ENCODE results near the gene GRIFIN.

Gene GRIFIN

DNA sequence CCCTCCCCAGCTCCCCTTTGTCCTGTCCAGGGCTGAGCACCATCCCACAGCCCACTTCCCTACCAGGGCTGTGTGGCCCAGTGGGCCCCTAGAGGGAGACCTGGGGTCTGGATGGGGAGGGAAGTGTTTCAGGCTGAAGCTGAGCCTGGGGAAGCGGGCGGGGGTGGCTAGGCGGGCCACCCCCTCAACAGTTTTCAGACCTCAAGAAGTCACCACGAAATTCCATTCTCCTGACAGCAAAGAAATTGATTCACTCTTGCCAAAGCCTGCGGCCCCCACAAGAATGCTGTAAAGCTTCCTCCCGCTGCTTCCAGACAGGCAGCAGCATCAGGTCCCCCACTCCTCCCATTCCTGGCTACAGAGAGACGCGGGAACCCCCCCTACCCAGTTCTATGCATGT, 40.8 kb upstream of the GRIFIN start:
- H3K4me3 Mint-ChIP-seq: no peak overlapping the region
- ATAC-seq: no peak
- peaks cover 4% of the 10 kb centered on the region for H3K36me3 Mint-ChIP-seq
- no peaks in the 10 kb centered on the region for H3K9me3 Mint-ChIP-seq
- H3K27ac Mint-ChIP-seq: peak overlapping the region; percentile 46
- no peaks in the 10 kb centered on the region for H3K27me3 Mint-ChIP-seq
- H3K4me1 Mint-ChIP-seq: peaks cover 44% of the 10 kb centered on the region

DNA sequence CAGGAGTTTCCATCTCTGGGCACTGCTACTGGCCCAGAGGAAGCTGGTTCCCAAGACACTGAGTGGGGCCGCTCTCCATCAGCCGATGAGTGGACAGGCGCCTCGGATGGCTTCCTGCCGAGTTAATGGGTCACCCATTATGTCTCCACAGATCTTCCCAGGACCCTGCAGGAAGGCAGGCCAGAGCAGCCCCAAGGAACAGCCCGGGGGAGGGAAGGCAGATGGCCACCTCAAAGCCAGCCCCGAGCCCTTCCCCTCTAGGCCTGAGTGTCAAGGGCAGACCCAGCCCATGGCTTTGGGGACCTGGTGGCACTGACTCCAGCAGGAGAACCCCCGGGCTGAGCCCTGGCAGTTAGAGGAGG, 40.0 kb upstream of the GRIFIN start:
- peaks cover 45% of the 10 kb centered on the region for H3K4me1 Mint-ChIP-seq
- no peaks in the 10 kb centered on the region for H3K27me3 Mint-ChIP-seq
- ATAC-seq: no peak
- no peaks in the 10 kb centered on the region for H3K9me3 Mint-ChIP-seq
- no peaks in the 10 kb centered on the region for H3K36me3 Mint-ChIP-seq
- H3K4me3 Mint-ChIP-seq: no peak overlapping the region
- no peak overlapping the region for H3K27ac Mint-ChIP-seq

DNA sequence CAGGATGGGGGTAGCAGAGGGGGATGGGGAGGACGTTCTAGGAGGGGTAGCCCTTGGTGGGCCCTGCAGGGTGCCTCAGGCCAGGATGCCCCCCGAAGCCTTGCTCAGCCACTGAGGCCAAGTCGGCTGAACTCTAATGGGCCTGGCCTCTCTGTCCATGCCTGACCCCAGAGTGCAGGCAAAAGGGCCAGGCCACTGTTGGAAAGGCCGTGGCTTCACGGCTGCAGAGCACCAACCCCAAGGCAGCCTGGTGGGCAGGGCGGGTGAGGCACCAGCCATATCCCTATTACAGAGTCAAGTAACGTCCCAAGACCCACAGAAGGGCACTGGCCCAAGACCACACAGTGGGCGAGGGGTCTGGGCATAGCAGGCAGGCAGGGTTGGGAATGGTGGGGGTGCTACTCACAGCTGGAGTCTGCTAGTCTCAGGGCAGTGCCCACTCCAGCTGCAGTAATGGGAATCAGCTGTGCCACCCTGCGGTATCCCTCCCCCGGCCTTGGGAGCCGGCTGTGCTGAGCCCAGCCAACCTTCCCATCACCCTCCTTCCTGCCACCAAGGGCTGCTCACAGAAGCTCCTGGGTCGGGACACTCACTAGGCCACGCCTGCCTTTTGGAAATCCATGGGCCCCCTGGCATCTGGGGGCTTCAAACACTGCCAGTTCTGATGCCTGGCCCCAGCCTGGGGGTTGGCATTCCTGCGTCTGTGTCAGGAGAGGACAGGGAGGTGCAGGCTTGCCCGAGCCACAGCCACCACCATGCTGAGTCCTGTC, 39.4 kb upstream of the GRIFIN start:
- no peaks in the 10 kb centered on the region for H3K36me3 Mint-ChIP-seq
- no peak overlapping the region for H3K4me3 Mint-ChIP-seq
- no peaks in the 10 kb centered on the region for H3K27me3 Mint-ChIP-seq
- H3K27ac Mint-ChIP-seq: no peak overlapping the region
- H3K4me1 Mint-ChIP-seq: peaks cover 50% of the 10 kb centered on the region
- no peaks in the 10 kb centered on the region for H3K9me3 Mint-ChIP-seq
- no peak for ATAC-seq

DNA sequence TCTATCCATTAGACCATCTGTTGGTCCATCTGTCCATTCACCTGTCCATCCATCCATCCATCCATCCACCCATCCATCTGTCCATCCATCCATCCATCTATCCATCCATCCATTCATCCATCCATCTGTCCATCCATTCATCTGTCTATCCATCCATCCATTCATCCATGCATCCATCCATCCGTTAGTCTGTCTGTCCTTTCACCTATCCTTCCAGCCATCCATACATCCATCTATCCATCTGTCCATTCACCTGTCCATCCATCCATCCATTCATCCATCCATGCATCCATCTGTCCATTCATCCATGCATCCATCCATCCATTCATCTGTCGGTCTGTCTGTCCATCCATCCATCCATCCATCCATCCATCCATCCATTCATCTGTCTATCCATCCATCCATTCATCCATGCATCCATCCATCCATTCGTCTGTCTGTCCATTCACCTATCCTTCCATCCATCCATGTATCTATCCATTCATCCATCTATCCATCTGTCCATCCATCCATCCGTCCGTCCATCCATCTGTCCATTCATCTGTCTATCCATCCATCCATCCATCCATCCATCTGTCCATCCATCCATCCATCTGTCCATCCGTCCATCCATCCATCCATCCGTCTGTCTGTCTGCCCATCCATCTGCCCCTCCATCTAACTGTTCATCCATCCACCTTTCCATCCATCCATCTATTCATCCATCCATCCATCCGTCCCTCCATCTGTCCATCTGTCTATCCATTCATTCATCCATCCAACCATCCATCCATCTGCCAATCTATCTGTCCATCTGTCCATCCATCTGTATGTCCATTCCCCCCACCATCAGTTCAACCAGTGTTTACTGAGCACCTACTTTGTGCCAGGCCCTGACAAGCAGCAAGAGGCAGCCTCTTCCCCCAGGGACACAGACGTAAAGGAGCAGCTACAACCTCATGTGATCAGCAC, 38.5 kb upstream of the GRIFIN start:
- no peak for ATAC-seq
- no peaks in the 10 kb centered on the region for H3K27me3 Mint-ChIP-seq
- no peaks in the 10 kb centered on the region for H3K9me3 Mint-ChIP-seq
- H3K27ac Mint-ChIP-seq: no peak overlapping the region
- no peak overlapping the region for H3K4me3 Mint-ChIP-seq
- peaks cover 53% of the 10 kb centered on the region for H3K4me1 Mint-ChIP-seq
- H3K36me3 Mint-ChIP-seq: no peaks in the 10 kb centered on the region

DNA sequence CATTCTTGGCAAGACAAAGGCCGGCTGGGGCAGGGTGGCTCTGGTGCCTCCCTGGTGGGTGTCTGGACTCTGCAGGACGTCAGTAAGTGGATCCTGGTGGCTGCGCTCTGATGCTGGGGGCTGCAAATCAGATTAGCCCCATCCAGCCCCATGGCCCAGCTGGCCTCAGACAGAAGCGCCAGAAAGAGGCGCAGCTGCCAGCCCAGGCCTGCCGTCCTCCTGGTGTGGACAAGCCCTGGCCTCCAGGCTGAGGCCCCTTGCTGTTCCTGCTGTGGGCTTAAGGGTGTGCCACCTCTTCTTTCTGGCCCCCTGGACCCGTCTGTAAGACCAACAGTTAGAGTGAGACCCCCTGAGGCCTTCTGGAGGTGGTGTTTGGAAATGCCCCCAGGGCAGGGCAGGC, 37.5 kb upstream of the GRIFIN start:
- Mint-ChIP-seq H3K27me3 (no peaks in the 10 kb centered on the region), H3K36me3 (no peaks in the 10 kb centered on the region), H3K4me3 (no peak overlapping the region), H3K27ac (peak overlapping the region; percentile 99), H3K9me3 (no peaks in the 10 kb centered on the region), H3K4me1 (peaks cover 63% of the 10 kb centered on the region)
- no peak for ATAC-seq

DNA sequence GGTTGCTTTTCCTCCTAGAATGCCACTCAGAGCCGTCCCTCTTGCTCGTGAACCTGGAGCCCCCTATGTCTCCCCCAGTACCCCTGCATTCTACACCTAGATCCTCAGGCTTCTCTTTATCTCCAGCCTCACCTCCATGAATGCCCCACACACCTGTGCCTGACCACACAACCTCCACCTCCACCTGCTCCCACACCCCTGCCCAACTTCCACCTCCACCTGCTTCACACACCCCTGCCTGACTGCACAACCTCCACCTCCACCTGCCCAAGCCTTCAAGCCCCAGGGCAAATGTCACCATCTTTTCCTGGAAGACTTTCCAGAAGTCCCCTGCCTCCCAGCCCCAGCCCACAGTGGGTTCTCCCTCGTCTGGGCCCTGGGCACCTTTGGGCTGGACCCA, 36.5 kb upstream of the GRIFIN start:
- ATAC-seq: no peak
- Mint-ChIP-seq H3K4me3 (peak overlapping the region; percentile 41), H3K36me3 (no peaks in the 10 kb centered on the region), H3K9me3 (no peaks in the 10 kb centered on the region), H3K27me3 (no peaks in the 10 kb centered on the region), H3K27ac (peak overlapping the region; percentile 99), H3K4me1 (peaks cover 65% of the 10 kb centered on the region)

DNA sequence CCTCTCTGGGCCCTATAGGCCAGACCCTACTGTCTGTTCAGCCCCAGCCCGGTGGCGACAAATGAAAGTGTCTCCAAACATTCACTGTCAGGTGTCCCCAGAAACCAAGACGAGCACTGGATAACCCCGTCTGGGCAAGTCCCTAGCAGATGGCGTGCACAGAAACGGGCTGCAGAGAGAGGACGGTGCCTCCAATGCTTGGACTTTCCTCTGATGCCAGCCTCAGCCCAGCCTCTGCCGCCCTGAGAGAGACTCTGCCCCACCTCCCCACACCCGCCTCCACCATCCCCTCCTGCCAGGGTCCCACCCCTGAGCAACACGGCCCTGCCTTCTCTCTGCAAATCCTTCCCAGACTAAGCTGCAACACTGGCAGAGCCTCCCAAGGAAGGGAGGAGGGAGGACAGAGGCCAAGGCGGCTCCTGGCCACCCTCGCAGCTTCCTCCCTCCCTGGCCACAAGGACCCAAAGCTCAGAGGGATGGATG, 36.0 kb upstream of the GRIFIN start:
- no peaks in the 10 kb centered on the region for H3K9me3 Mint-ChIP-seq
- H3K36me3 Mint-ChIP-seq: no peaks in the 10 kb centered on the region
- H3K27ac Mint-ChIP-seq: peak overlapping the region; percentile 99
- H3K27me3 Mint-ChIP-seq: no peaks in the 10 kb centered on the region
- ATAC-seq: peak; percentile 9
- H3K4me1 Mint-ChIP-seq: peaks cover 65% of the 10 kb centered on the region
- peak overlapping the region; percentile 66 for H3K4me3 Mint-ChIP-seq

DNA sequence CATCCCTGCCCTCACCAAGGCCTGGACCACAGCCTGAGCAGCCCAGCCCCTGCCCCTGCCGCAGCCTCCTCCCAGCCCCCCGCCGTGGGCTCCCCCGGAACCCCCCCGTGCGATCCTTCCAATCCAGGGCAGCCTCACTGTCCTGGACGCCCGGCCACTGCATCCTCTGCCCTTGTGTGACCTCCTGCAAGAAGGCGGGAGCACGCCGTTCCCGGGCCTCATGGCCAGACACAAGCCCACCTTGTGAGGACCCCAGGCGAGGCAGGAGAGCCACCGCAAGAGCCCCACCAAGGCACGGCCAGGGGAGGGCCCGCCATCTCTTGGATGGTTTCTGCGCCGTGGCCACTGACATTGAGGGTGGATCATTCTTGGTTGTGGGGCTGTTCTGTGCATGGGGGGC, 35.6 kb upstream of the GRIFIN start:
- H3K4me1 Mint-ChIP-seq: peaks cover 66% of the 10 kb centered on the region

DNA sequence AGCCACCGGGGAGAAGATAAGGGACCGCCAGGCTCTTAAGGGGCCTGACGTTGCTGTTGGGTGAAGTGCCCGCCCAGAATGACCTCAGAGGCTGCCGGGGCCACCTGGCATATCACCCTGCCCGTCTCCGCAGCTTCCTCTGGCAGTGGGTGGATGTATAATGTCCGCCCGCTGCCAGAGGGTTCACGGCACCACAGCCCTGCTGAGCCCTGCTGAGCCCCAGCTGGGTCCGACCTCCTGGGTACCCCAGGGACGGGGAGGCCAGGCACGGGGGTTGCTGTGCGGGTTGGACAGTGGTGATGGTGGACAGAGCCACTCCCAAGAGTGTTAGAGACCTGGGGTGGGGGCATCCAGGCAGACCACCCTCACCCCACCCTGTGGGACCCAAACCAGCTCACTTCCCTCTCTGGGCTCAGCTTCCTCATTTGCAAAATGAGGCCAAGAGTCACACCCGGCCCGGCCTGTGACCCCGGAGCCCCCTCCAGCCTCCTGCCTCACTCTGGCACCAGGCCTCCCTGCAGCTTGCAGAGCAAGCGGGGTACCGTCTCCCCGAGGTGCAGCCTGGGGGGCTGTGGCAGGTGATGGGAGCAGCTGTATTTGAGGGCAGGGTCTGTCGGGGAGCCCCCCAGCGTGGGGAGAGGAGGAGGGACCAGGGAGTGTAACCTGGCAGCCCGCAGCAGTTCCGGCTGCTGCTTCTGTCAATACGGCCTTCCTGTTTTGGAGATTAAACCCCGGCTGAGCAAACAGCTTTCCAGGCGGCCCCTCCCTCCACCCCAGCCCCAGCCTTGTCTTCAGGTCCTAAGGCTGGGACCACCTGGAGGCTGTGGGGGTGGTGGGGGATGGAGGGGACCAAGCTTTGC, 34.9 kb upstream of the GRIFIN start:
- no peaks in the 10 kb centered on the region for H3K27me3 Mint-ChIP-seq
- no peaks in the 10 kb centered on the region for H3K9me3 Mint-ChIP-seq
- no peaks in the 10 kb centered on the region for H3K36me3 Mint-ChIP-seq
- H3K27ac Mint-ChIP-seq: peak overlapping the region; percentile 99
- H3K4me1 Mint-ChIP-seq: peaks cover 66% of the 10 kb centered on the region
- peak; percentile 81 for ATAC-seq
- peak overlapping the region; percentile 79 for H3K4me3 Mint-ChIP-seq

More for the DNA sequence above, 35.6 kb upstream of the GRIFIN start:
- Mint-ChIP-seq H3K9me3 (no peaks in the 10 kb centered on the region), H3K27me3 (no peaks in the 10 kb centered on the region), H3K36me3 (no peaks in the 10 kb centered on the region), H3K27ac (peak overlapping the region; percentile 99), H3K4me3 (peak overlapping the region; percentile 66)
- ATAC-seq: no peak

DNA sequence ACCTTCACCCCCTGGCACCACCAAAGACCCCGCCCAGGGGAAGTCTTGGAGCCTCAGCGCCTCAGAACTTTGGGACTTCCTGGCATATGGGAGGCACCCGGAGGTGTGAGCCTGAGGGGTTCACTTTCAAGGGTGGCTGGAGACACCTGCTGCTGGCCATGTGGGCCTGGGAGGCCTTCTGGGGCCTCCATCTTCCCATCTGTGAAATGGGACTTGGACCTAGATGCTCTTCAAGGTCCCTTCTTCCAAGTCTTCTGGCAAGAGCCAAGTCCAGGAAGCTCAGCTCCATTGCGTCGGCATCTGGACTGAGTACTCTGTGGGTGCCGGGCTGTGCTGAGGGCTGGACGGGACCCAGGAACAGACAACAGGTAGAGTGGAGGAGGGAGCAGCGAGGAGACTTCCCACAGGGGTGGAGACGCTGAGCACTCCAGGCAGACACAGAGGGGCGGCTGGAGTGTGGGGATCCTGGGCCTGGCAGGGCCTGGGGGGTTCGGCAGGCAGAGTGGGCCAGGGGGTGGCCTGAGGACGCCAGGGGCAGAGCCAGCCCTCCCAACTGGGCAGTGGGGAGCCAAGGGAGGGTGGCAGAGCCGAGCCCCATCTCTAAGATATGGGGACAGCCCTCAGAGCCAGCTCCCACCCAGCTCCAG, 34.1 kb upstream of the GRIFIN start:
- peak overlapping the region; percentile 99 for H3K27ac Mint-ChIP-seq
- H3K27me3 Mint-ChIP-seq: no peaks in the 10 kb centered on the region
- no peak for ATAC-seq
- no peaks in the 10 kb centered on the region for H3K9me3 Mint-ChIP-seq
- H3K36me3 Mint-ChIP-seq: no peaks in the 10 kb centered on the region
- H3K4me3 Mint-ChIP-seq: peak overlapping the region; percentile 79
- peaks cover 66% of the 10 kb centered on the region for H3K4me1 Mint-ChIP-seq

DNA sequence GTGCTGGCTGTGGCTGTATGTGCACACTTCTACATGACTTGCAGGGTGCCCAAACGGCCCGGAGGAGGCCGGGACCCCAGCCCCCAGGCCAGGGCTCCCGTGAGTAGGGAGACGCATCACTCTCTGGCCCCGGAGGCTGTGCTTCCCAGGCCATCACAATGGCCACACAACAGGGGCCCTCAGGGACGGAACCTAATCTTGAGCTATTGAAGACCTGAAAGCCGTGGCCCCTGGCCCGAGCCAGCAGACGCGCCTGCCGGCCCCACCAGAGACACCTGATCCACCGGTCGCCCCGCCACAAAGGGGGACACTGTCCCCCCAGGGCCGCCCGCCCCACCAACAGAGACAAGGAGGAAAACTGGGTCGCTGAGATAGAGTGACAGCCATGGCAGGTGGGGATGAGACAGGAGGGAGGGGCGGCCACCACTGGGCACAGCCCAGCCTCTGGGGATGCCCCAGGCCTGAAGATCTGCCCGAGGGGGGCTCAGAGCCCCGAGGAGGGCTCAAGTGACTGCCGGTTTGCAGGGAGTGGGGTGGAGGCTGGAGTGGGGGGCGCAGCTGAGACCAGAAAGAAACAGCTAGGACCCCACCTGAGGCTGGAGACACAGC, 33.2 kb upstream of the GRIFIN start:
- no peaks in the 10 kb centered on the region for H3K9me3 Mint-ChIP-seq
- H3K27ac Mint-ChIP-seq: peak overlapping the region; percentile 99
- no peaks in the 10 kb centered on the region for H3K36me3 Mint-ChIP-seq
- H3K4me3 Mint-ChIP-seq: peak overlapping the region; percentile 54
- no peak for ATAC-seq
- H3K4me1 Mint-ChIP-seq: peaks cover 66% of the 10 kb centered on the region
- H3K27me3 Mint-ChIP-seq: no peaks in the 10 kb centered on the region

DNA sequence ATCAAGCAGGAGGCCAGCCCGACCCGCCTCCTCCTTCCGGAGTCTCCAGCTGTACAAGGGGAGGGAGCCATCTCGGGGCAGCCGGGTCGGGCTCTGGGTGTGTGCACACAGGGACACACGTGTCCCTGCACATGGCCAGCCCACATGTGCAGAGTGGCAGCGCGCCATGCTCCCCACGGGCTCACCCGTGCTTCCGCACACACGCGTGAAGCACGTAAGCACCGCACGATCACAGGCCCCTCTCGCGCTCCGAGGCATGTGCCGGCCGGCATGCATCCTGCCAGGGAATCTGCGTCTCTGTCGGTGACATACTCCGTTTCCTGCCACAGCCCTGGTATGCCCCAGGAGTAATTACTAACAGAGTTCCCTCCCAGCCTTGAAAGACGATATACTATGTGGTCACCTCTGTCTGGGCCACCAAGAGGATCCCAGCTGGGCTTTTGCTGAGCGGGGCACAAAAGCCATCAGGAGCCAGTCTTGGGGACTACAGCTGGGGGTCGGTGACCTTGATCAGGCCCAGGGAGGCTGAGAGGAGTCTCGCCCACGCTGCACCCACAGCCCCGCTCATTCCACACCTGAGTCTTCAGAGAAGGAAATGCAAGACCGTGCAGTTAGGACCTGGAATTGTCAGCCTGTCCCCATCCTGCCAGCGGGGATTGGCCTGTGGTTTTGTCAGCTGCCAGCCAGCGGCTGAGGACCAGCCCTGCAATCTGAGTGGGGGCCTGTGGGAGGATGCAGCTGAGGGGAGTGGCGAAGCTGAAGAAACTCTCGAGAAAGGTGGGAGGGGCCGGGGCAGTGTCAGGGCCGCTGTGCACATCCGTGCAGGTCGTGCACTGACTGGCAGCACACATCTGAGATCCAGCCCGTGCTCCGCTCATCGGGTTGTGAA, 32.4 kb upstream of the GRIFIN start:
- Mint-ChIP-seq H3K27ac (peak overlapping the region; percentile 99), H3K27me3 (no peaks in the 10 kb centered on the region), H3K4me1 (peaks cover 65% of the 10 kb centered on the region), H3K9me3 (no peaks in the 10 kb centered on the region), H3K4me3 (peak overlapping the region; percentile 54), H3K36me3 (no peaks in the 10 kb centered on the region)
- peak; percentile 70 for ATAC-seq

DNA sequence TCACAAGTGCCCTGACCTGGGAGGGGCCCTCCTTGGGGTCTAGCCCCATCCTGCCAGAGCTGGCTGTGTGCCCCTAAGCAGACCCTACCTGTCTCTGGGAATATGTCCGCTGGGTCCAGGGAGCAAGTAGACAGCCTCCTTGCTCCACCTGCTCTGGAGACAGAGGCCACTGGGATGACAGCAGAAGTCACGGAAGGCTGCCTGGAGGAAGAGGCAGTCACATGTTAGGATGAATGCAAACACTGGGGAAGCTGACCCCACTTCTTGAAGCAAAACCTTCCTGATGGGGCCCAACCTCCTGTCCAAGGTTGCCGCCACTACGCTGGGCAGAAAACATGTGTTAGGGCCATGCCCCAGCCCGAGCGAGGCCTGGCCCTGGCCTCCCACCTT, 31.7 kb upstream of the GRIFIN start:
- Mint-ChIP-seq H3K27me3 (no peaks in the 10 kb centered on the region), H3K9me3 (no peaks in the 10 kb centered on the region), H3K4me1 (peaks cover 59% of the 10 kb centered on the region), H3K27ac (peak overlapping the region; percentile 99), H3K36me3 (no peaks in the 10 kb centered on the region), H3K4me3 (peak overlapping the region; percentile 54)
- ATAC-seq: no peak
